Breast epithelium (tissue), 4 donors: ENCODE data around the gene ABLIM2. TPM values are rescaled to one million over a fixed set of nuclear protein-coding genes. Genes with fewer than 3 reads are reported as not detected.

ENCODE experiments used
- DNase-seq, 2 donors: peaks; one replicate each; pipeline ENCODE4 v3.0.0-alpha.2; 2019; ENCODE audit warnings: low spot score in 2 of 2
- H3K27ac ChIP-seq, 2 donors: fragments of 200-600 bp; sonication (generic) in 1 of 2; one replicate each; pipeline ENCODE4 v1.5.1; 2016 to 2019; ENCODE audit warnings: mild to moderate bottlenecking in 1 of 2
- H3K27me3 ChIP-seq, 2 donors: fragments of 200-600 bp; sonication (generic) in 1 of 2; one replicate each; pipeline versions ENCODE4 v1.5.1 to v1.6.0; 2017 to 2019; ENCODE audit warnings: control low read depth in 1 of 2, mild to moderate bottlenecking in 1 of 2
- H3K36me3 ChIP-seq: fragments of 200-600 bp; one replicate; pipeline ENCODE4 v1.5.1; 2019
- H3K4me1 ChIP-seq, 2 donors: fragments of 200-600 bp; sonication (generic); one replicate each; pipeline ENCODE4 v1.5.1; 2016 to 2019; ENCODE audit warnings: control low read depth in 1 of 2
- H3K4me3 ChIP-seq, 3 donors: fragments of 200-600 bp; sonication (generic); 1 replicate in 2 of 3; 2 replicates in 1 of 3; pipeline ENCODE4 v1.5.1; 2016 to 2019; ENCODE audit warnings: mild to moderate bottlenecking in 3 of 3, moderate library complexity in 2 of 3
- H3K9me3 ChIP-seq, 2 donors: fragments of 200-600 bp; sonication (generic) in 1 of 2; one replicate each; pipeline ENCODE4 v1.5.1; 2016 to 2019; ENCODE audit warnings: control low read depth in 1 of 2
- CTCF ChIP-seq, 3 donors: fragments of 450-650 bp; IDR thresholded peaks; one replicate each; pipeline ENCODE4 v1.5.1; 2016 to 2017; ENCODE audit warnings: antibody characterized with exemption in 3 of 3, mild to moderate bottlenecking in 3 of 3, moderate library complexity in 3 of 3
- POLR2A ChIP-seq: fragments of 450-650 bp; IDR thresholded peaks from one replicate; pipeline ENCODE4 v1.6.1; 2016; ENCODE audit warnings: antibody characterized with exemption, mild to moderate bottlenecking, moderate library complexity
- POLR2AphosphoS5 ChIP-seq, 3 donors: sonication (generic); formaldehyde crosslinking; IDR thresholded peaks; one replicate each; pipeline ENCODE4 v1.6.1; 2017; ENCODE audit warnings: antibody characterized with exemption in 3 of 3
- intact Hi-C: fragments of 100-400 bp; cut with DNase I; formaldehyde crosslinking; loops from one replicate; pipeline ENCODE4 v1.15.1; 2023; ENCODE audit warnings: low total_unique reads
- total RNA-seq, 3 donors: library from RNA; depleted of rRNA; stranded (reverse); fragments of >200 nt; gene quantifications; one replicate each; pipeline ENCODE4 v1.1.0, GENCODE V29; 2016

ABLIM2 gene
- total RNA-seq, 3 donors from 2014 or later: 4.8 to 11.5 (median 8.2) TPM

GRCh38 chr4:8026453-8026852, 132.2 kb downstream of the ABLIM2 start:
- Histone ChIP-seq H3K4me1 (no peaks in the 10 kb centered on the region), H3K27me3 (no peaks in the 10 kb centered on the region), H3K4me3 (no peak overlapping the region), H3K27ac (no peak overlapping the region), H3K9me3 (no peaks in the 10 kb centered on the region), H3K36me3 (no peaks in the 10 kb centered on the region)
- no peak for DNase-seq
- intact Hi-C loops: no loop called here
- TF ChIP-seq CTCF (IDR thresholded peaks at IDR 0.05): no peak
- no peak for TF ChIP-seq POLR2A
- TF ChIP-seq POLR2AphosphoS5 (IDR thresholded peaks at IDR 0.05): no peak

GRCh38 chr4:8025668-8026067, 132.9 kb downstream of the ABLIM2 start:
- Histone ChIP-seq H3K4me3 (no peak overlapping the region), H3K27ac (no peak overlapping the region), H3K4me1 (no peaks in the 10 kb centered on the region), H3K27me3 (no peaks in the 10 kb centered on the region), H3K36me3 (no peaks in the 10 kb centered on the region), H3K9me3 (no peaks in the 10 kb centered on the region)
- no peak for DNase-seq
- TF ChIP-seq POLR2AphosphoS5 (IDR thresholded peaks at IDR 0.05): no peak
- no peak for TF ChIP-seq CTCF (IDR thresholded peaks at IDR 0.05)
- TF ChIP-seq POLR2A: no peak
- intact Hi-C loops: no loop called here

- Histone ChIP-seq H3K36me3 (no peaks in the 10 kb centered on the region), H3K4me1 (no peaks in the 10 kb centered on the region), H3K9me3 (no peaks in the 10 kb centered on the region), H3K27me3 (no peaks in the 10 kb centered on the region), H3K4me3 (no peak overlapping the region), H3K27ac (no peak overlapping the region)
- intact Hi-C loops: no loop called here
- TF ChIP-seq POLR2AphosphoS5 (IDR thresholded peaks at IDR 0.05): no peak
- no peak for TF ChIP-seq CTCF (IDR thresholded peaks at IDR 0.05)
- TF ChIP-seq POLR2A: no peak
- no peak for DNase-seq
Measured at GRCh38 chr4:8024073-8024786, 134.4 kb downstream of the ABLIM2 start.

- no peak overlapping the region for H3K4me3 ChIP-seq
- intact Hi-C loops: no loop called here
- H3K4me1 ChIP-seq: no peaks in the 10 kb centered on the region
- H3K9me3 ChIP-seq: no peaks in the 10 kb centered on the region
- no peak overlapping the region for H3K27ac ChIP-seq
- no peak for TF ChIP-seq POLR2AphosphoS5 (IDR thresholded peaks at IDR 0.05)
- no peak for TF ChIP-seq POLR2A
- TF ChIP-seq CTCF (IDR thresholded peaks at IDR 0.05): no peak
- no peaks in the 10 kb centered on the region for H3K36me3 ChIP-seq
- H3K27me3 ChIP-seq: no peaks in the 10 kb centered on the region
- DNase-seq: no peak
Measured at GRCh38 chr4:8023696-8024033, 134.9 kb downstream of the ABLIM2 start.

GRCh38 chr4:8022767-8023695, 135.6 kb downstream of the ABLIM2 start:
- DNase-seq: no peak
- intact Hi-C loops: no loop called here
- H3K27me3 ChIP-seq: no peaks in the 10 kb centered on the region
- no peaks in the 10 kb centered on the region for H3K36me3 ChIP-seq
- H3K9me3 ChIP-seq: no peaks in the 10 kb centered on the region
- TF ChIP-seq CTCF (IDR thresholded peaks at IDR 0.05): no peak
- TF ChIP-seq POLR2AphosphoS5 (IDR thresholded peaks at IDR 0.05): no peak
- H3K4me3 ChIP-seq: no peak overlapping the region
- no peaks in the 10 kb centered on the region for H3K4me1 ChIP-seq
- no peak overlapping the region for H3K27ac ChIP-seq
